BJ (cell line): Measurements from ENCODE around the gene PLEKHG3. TPM values are rescaled to one million over a fixed set of nuclear protein-coding genes. Genes with fewer than 3 reads are reported as not detected.

Experiments used
- CTCF ChIA-PET: fragments of 350-600 bp; formaldehyde crosslinking; extraction: SDS; loops from one replicate; lab custom pipeline; 2021; ENCODE audit warnings: antibody characterized with exemption, inconsistent platforms; lab: Yijun Ruan, JAX
- POLR2A ChIA-PET: fragments of 300-600 bp; sonication (Branson Sonifier 250); formaldehyde crosslinking; extraction: SDS; loops from one replicate; lab custom pipeline; 2021; ENCODE audit warnings: antibody characterized with exemption; lab: Charles Lee
- DNase-seq: peaks from one replicate; pipeline ENCODE4 v3.0.0-alpha.2; 2011; ENCODE audit warnings: low read depth
- H3K27me3 ChIP-seq: 2 replicates; pipeline ENCODE4 v1.6.0; 2011; ENCODE audit warnings: low read length; ENCODE audit not compliant: control insufficient read depth, insufficient read depth
- H3K36me3 ChIP-seq: 2 replicates; pipeline ENCODE4 v1.5.1; 2011; ENCODE audit warnings: low read length; ENCODE audit not compliant: control insufficient read depth, insufficient read depth
- H3K4me3 ChIP-seq: 2 replicates; pipeline ENCODE4 v1.5.1; 2011; ENCODE audit warnings: low read depth, mild to moderate bottlenecking, control low read depth, low read length
- CTCF ChIP-seq: IDR thresholded peaks from 2 replicates; pipeline ENCODE4 v1.5.1; 2011; ENCODE audit warnings: low read depth, mild to moderate bottlenecking, control low read depth, inconsistent platforms, low read length, moderate library complexity; ENCODE audit not compliant: insufficient read depth
- polyA plus RNA-seq: library from polyadenylated mRNA; depleted of rRNA; stranded (reverse); fragments of >200 nt; gene quantifications from 2 replicates; pipeline ENCODE4 v1.2.3, GENCODE V29; 2011

Gene PLEKHG3
- polyA plus RNA-seq, 1 experiment: 12.4 TPM

- ChIA-PET POLR2A (no interaction called here), CTCF (interaction anchor here (2.9 kb wide), 1 partner anchor 121 kb away, joined by 9 read pairs; no protein-coding TSS in a partner anchor)
- Histone ChIP-seq H3K36me3 (no peaks in the 10 kb centered on the region), H3K4me3 (no peak overlapping the region), H3K27me3 (peaks cover 11% of the 10 kb centered on the region)
- no peak for TF ChIP-seq CTCF
- DNase-seq: no peak
Measured at GRCh38 chr14:64702493-64703394, 1.5 kb upstream of the PLEKHG3 start.

- Histone ChIP-seq H3K36me3 (no peaks in the 10 kb centered on the region), H3K4me3 (peak overlapping the region; percentile 86), H3K27me3 (peaks cover 9% of the 10 kb centered on the region)
- ChIA-PET CTCF (interaction anchor here (0.8 to 2.9 kb wide), 5 partner anchors 15 to 120 kb away, joined by 3 to 9 read pairs (median 4); no protein-coding TSS in a partner anchor), POLR2A (no interaction called here)
- DNase-seq: no peak
- TF ChIP-seq CTCF: no peak
Measured at GRCh38 chr14:64703395-64704142, 655 bp upstream of the PLEKHG3 start.

- CTCF ChIA-PET: interaction anchor here (0.7 to 2.9 kb wide), 7 partner anchors 10 to 187 kb away, joined by 3 to 9 read pairs (median 5); no protein-coding TSS in a partner anchor
- DNase-seq: no peak
- peak overlapping the region; percentile 86 for H3K4me3 ChIP-seq
- no peaks in the 10 kb centered on the region for H3K36me3 ChIP-seq
- H3K27me3 ChIP-seq: peaks cover 5% of the 10 kb centered on the region; the same call in 1 of the 2 replicates
- no peak for TF ChIP-seq CTCF
- POLR2A ChIA-PET: no interaction called here
Measured at GRCh38 chr14:64704743-64705380, 638 bp downstream of the PLEKHG3 start.

- ChIA-PET CTCF (interaction anchor here (0.7 to 2.9 kb wide), 5 partner anchors 9 to 186 kb away, joined by 3 to 9 read pairs (median 5); no protein-coding TSS in a partner anchor), POLR2A (interaction anchor here (0.6 kb wide), 1 partner anchor 16 kb away, joined by 3 read pairs; no protein-coding TSS in a partner anchor)
- no peak for TF ChIP-seq CTCF
- H3K27me3 ChIP-seq: peaks cover 3% of the 10 kb centered on the region; the same call in 1 of the 2 replicates
- H3K4me3 ChIP-seq: peak overlapping the region; percentile 86
- no peak for DNase-seq
- H3K36me3 ChIP-seq: no peaks in the 10 kb centered on the region
Measured at GRCh38 chr14:64705381-64706118, 1.3 kb downstream of the PLEKHG3 start.
